ENCODE measurements around the gene RABGAP1. TPM values are rescaled to one million over a fixed set of nuclear protein-coding genes. Genes with fewer than 3 reads are reported as not detected.

Gene RABGAP1
- total RNA-seq, 1 donor from 2014 or later = 62.0 TPM

DNA sequence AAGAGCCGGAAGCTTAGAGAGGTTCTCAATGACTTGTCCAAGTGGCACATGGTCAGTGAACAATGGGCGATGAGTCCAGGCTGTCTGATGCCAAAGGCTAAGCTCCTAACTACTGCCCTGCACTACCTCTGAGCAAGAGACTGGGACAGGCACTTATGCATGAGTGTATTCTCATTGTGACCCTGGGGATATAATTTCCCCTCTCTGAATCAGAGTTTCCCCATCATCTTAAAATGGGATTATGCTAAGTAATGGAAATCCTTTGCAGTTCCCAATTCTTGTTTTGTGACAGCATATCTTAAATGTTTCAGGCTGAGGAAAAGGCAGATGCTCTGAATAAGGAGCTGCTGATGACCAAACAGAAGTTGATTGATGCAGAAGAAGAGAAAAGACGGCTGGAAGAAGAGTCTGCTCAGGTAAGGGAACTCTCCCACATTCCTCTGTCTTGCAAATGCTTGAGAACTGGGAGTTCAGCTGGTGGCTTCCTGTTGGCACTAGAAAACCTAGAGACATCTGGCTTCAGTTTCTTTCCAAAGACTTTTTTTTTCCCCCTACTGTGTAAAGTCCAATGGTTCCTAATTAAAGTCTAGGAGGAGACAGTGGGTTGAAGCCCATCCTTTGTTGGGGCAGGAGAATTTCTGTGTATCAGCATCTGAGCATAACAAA lies 156.7 kb downstream of the RABGAP1 start:
- no peak for DNase-seq
- intact Hi-C loops (cut with DNase I) = no loop called here
- H3K4me1 ChIP-seq = no peaks in the 10 kb centered on the region
- no peak overlapping the region for H3K4me3 ChIP-seq
- no peak overlapping the region for H3K27ac ChIP-seq
- peaks cover 98% of the 10 kb centered on the region for H3K36me3 ChIP-seq
- no peaks in the 10 kb centered on the region for H3K9me3 ChIP-seq
- H3K27me3 ChIP-seq (ENCODE audit: low read depth) = no peaks in the 10 kb centered on the region
- ATAC-seq = no peak
- TF ChIP-seq, protein P1, sequence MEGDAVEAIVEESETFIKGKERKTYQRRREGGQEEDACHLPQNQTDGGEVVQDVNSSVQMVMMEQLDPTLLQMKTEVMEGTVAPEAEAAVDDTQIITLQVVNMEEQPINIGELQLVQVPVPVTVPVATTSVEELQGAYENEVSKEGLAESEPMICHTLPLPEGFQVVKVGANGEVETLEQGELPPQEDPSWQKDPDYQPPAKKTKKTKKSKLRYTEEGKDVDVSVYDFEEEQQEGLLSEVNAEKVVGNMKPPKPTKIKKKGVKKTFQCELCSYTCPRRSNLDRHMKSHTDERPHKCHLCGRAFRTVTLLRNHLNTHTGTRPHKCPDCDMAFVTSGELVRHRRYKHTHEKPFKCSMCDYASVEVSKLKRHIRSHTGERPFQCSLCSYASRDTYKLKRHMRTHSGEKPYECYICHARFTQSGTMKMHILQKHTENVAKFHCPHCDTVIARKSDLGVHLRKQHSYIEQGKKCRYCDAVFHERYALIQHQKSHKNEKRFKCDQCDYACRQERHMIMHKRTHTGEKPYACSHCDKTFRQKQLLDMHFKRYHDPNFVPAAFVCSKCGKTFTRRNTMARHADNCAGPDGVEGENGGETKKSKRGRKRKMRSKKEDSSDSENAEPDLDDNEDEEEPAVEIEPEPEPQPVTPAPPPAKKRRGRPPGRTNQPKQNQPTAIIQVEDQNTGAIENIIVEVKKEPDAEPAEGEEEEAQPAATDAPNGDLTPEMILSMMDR (IDR thresholded peaks at IDR 0.05) = no peak

DNA sequence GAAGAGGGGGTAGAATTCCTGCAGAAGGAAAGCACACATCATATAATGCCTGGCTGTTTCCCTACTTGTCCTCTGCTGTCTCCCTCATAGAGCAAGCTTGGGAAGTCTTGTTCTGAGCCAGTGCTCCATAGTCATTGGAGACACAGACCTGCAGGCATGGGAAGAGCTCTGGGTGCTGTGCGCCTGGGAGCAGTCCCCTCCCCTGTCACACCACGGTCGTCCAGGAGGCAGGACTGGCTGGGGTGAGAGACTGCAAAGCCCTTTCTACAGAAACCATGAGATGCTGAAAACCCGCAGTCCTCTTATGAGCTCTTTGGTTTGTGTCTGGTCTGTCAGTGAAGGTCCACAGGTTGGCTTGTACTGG lies 157.3 kb downstream of the RABGAP1 start:
- no peak overlapping the region for H3K27ac ChIP-seq
- no peaks in the 10 kb centered on the region for H3K4me1 ChIP-seq
- ATAC-seq (no peak), DNase-seq (no peak)
- TF ChIP-seq, protein P1 (IDR thresholded peaks at IDR 0.05) = no peak
- H3K9me3 ChIP-seq = no peaks in the 10 kb centered on the region
- intact Hi-C loops (cut with DNase I) = no loop called here
- no peak overlapping the region for H3K4me3 ChIP-seq
- peaks cover 98% of the 10 kb centered on the region for H3K36me3 ChIP-seq
- no peaks in the 10 kb centered on the region for H3K27me3 ChIP-seq (ENCODE audit: low read depth)

DNA sequence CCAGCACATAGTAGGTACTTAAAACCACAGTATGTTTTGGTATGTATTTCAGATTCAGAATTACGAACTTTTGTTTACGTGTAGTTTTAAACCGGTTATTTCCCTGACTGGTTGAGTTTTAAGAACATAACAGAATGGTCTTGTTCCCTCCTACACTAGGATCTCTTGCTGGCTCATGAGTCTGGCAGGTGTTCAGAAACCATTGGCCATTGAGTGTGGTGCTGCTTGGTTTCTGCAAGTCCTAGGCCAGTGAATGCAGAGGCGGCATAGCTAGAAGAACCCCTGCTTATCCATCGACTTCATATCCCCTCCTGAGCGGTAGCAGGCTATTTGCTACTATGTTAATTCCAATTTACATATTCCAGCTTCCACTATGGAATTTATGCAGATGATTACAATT lies 158.2 kb downstream of the RABGAP1 start:
- H3K36me3 ChIP-seq = peaks cover 98% of the 10 kb centered on the region
- no peaks in the 10 kb centered on the region for H3K9me3 ChIP-seq
- TF ChIP-seq, protein P1 (IDR thresholded peaks at IDR 0.05) = no peak
- H3K27me3 ChIP-seq (ENCODE audit: low read depth) = no peaks in the 10 kb centered on the region
- no peak overlapping the region for H3K27ac ChIP-seq
- no peak for ATAC-seq
- H3K4me3 ChIP-seq = no peak overlapping the region
- intact Hi-C loops (cut with DNase I) = no loop called here
- H3K4me1 ChIP-seq = no peaks in the 10 kb centered on the region
- DNase-seq = no peak

DNA sequence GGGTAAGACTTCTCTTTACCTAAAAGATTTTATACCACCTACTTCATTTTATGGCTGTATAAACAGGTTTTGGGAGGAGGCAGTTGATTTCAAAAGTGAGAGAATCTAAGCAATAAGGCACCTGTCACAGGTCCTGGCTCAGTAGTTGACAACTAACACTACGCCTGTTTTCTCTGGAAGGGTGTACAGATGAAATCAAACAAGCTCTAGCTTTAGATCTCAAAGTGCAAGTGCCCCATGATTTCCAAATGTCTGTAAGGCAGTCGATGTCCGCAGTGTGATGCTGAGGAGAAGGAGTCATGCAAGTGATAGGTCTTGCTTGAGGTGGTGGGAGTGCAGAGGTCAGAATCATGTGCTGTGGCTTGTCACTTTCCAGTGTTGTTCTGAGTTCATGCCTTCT lies 158.7 kb downstream of the RABGAP1 start:
- intact Hi-C loops (cut with DNase I) = no loop called here
- DNase-seq (no peak), ATAC-seq (no peak)
- TF ChIP-seq, protein P1 (IDR thresholded peaks at IDR 0.05) = no peak
- H3K36me3 ChIP-seq = peaks cover 99% of the 10 kb centered on the region
- H3K27ac ChIP-seq = no peak overlapping the region
- H3K9me3 ChIP-seq = no peaks in the 10 kb centered on the region
- H3K27me3 ChIP-seq (ENCODE audit: low read depth) = no peaks in the 10 kb centered on the region
- H3K4me3 ChIP-seq = no peak overlapping the region
- H3K4me1 ChIP-seq = no peaks in the 10 kb centered on the region

DNA sequence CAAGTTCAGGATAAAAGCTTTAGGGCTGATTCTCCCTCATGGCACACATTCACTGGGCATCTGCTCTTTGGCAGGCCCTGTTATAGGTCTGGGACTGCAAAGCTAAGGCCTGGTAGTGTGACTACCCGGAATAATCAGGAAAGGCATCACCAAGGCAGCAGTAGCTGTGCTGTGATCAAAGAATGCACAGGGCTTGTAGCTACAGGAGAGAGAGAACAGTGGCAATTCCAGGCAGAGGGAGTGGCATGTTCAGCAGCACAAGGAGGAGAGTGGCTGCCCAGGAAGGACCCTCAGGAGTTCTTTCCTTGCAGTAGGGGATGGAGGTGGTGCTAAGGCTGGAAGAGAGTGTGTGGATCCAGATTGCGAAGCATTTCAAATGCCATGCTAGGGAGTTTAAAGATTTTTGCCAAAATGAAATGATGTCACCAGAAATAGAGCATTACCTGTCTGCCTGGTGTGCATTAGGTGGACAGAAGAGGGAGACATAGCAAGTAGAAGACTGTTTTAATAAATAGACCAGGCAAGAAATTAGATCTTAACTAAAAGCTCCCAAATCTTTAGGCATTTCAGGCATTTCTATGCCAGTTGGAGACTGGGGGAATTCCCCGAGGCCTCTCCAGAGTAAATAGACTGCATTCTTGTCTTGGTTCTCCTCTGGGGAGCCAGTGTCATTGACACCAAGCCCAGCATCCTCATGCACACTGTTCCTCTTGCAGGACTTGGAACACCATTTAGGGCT lies 161.7 kb downstream of the RABGAP1 start:
- TF ChIP-seq, protein P1 (IDR thresholded peaks at IDR 0.05) = peak; percentile 13
- H3K27ac ChIP-seq = no peak overlapping the region
- peaks cover 95% of the 10 kb centered on the region for H3K36me3 ChIP-seq

More for the DNA sequence above, 161.7 kb downstream of the RABGAP1 start:
- DNase-seq (no peak), ATAC-seq (peak; percentile 27 to 48)
- H3K4me3 ChIP-seq = no peak overlapping the region
- no peaks in the 10 kb centered on the region for H3K9me3 ChIP-seq
- H3K27me3 ChIP-seq (ENCODE audit: low read depth) = no peaks in the 10 kb centered on the region
- H3K4me1 ChIP-seq = no peaks in the 10 kb centered on the region
- intact Hi-C loops (cut with DNase I) = no loop called here
